MG63 (cell line): Measurements from ENCODE around the gene NIPAL4. TPM values are rescaled to one million over a fixed set of nuclear protein-coding genes. Genes with fewer than 3 reads are reported as not detected.

Source experiments
- DNase-seq: peaks from one replicate; pipeline ENCODE4 v3.0.0-alpha.2; 2020
- H3K27me3 ChIP-seq: fragments of 250-450 bp; sonication (Bioruptor Pico); 2 replicates; pipeline ENCODE4 v1.5.1; 2020; ENCODE audit warnings: mild to moderate bottlenecking, moderate library complexity
- H3K36me3 ChIP-seq: fragments of 250-450 bp; sonication (Bioruptor Pico); 2 replicates; pipeline ENCODE4 v1.5.1; 2020; ENCODE audit warnings: mild to moderate bottlenecking, moderate library complexity
- H3K4me3 ChIP-seq: fragments of 250-450 bp; sonication (Bioruptor Pico); 2 replicates; pipeline ENCODE4 v1.5.1; 2020; ENCODE audit warnings: mild to moderate bottlenecking, moderate library complexity
- H3K9me3 ChIP-seq: fragments of 250-450 bp; sonication (Bioruptor Pico); 2 replicates; pipeline ENCODE4 v1.5.1; 2020; ENCODE audit warnings: mild to moderate bottlenecking, moderate library complexity
- total RNA-seq: library from RNA; depleted of rRNA; stranded (reverse); fragments of >200 nt; shearing (Covaris generic); gene quantifications from 2 replicates; pipeline ENCODE4 v1.2.3, GENCODE V29; 2014; ENCODE audit warnings: low replicate concordance; rRNA removed

Gene NIPAL4
- total RNA-seq, 1 experiment from 2014 or later = not detected

- H3K4me3 ChIP-seq = no peak overlapping the region
- H3K36me3 ChIP-seq = peaks cover 26% of the 10 kb centered on the region
- no peaks in the 10 kb centered on the region for H3K27me3 ChIP-seq
- DNase-seq = no peak
- H3K9me3 ChIP-seq = no peaks in the 10 kb centered on the region; the same call in 1 of the 2 replicates
Measured at GRCh38 chr5:157519579-157520253, 59.7 kb downstream of the NIPAL4 start.

GRCh38 chr5:157520911-157521703 lies 61.1 kb downstream of the NIPAL4 start:
- H3K9me3 ChIP-seq = no peaks in the 10 kb centered on the region; the same call in 1 of the 2 replicates
- H3K36me3 ChIP-seq = peaks cover 23% of the 10 kb centered on the region
- no peaks in the 10 kb centered on the region for H3K27me3 ChIP-seq
- H3K4me3 ChIP-seq = no peak overlapping the region
- DNase-seq = peak; percentile 82

- DNase-seq = no peak
- Histone ChIP-seq H3K9me3 (no peaks in the 10 kb centered on the region; the same call in 1 of the 2 replicates), H3K27me3 (no peaks in the 10 kb centered on the region), H3K4me3 (no peak overlapping the region), H3K36me3 (peaks cover 23% of the 10 kb centered on the region)
Measured at GRCh38 chr5:157521704-157522029, 61.7 kb downstream of the NIPAL4 start.

GRCh38 chr5:157523976-157524375 lies 64.0 kb downstream of the NIPAL4 start:
- Histone ChIP-seq H3K27me3 (no peaks in the 10 kb centered on the region), H3K9me3 (no peaks in the 10 kb centered on the region; the same call in 1 of the 2 replicates), H3K36me3 (peaks cover 11% of the 10 kb centered on the region), H3K4me3 (no peak overlapping the region)
- DNase-seq = peak; percentile 56

Other genes starting within 250 kb of the NIPAL4 start
- 4.4 and 5.0 TPM in 2 replicates for gene CYFIP2, start 194.1 kb upstream of the NIPAL4 start, total RNA-seq
- gene ADAM19, start 115.6 kb downstream of the NIPAL4 start, total RNA-seq = 10.6 and 16.4 TPM in 2 replicates
- not detected in 2 replicates for gene SOX30, start 192.2 kb downstream of the NIPAL4 start, total RNA-seq
- gene C5orf52, start 211.3 kb downstream of the NIPAL4 start, total RNA-seq = not detected in 2 replicates